GM18498 (cell line): Measurements from ENCODE around the gene TMOD3.

Source experiments
- ATAC-seq: cut with Tn5 transposase; IDR thresholded peaks from one replicate; pipeline ENCODE4 v1.9.1; 2021; ENCODE audit warnings: mild to moderate bottlenecking, moderate library complexity; ENCODE audit not compliant: unreplicated experiment

The TMOD3 gene

GRCh38 chr15:51825698-51826097, 3.8 kb upstream of the TMOD3 start:
- ATAC-seq, result no peak

- no peak for ATAC-seq
Measured at GRCh38 chr15:51828621-51829375, 655 bp upstream of the TMOD3 start.

GRCh38 chr15:51830276-51830806, 888 bp downstream of the TMOD3 start:
- ATAC-seq, result no peak

GRCh38 chr15:51833772-51834171, 4.3 kb downstream of the TMOD3 start:
- no peak for ATAC-seq

GRCh38 chr15:51837792-51838251, 8.4 kb downstream of the TMOD3 start:
- ATAC-seq, result peak; percentile 67

GRCh38 chr15:51838270-51838669, 8.8 kb downstream of the TMOD3 start:
- ATAC-seq, result no peak

GRCh38 chr15:51840692-51841091, 11.2 kb downstream of the TMOD3 start:
- ATAC-seq, result no peak

- ATAC-seq, result no peak
Measured at GRCh38 chr15:51841406-51842040, 12.1 kb downstream of the TMOD3 start.

GRCh38 chr15:51842265-51842664, 12.8 kb downstream of the TMOD3 start:
- ATAC-seq, result no peak

- no peak for ATAC-seq
Measured at GRCh38 chr15:51842852-51843737, 13.6 kb downstream of the TMOD3 start.

GRCh38 chr15:51844747-51845426, 15.4 kb downstream of the TMOD3 start:
- ATAC-seq, result no peak

- no peak for ATAC-seq
Measured at GRCh38 chr15:51846066-51846462, 16.6 kb downstream of the TMOD3 start.

- ATAC-seq, result no peak
Measured at GRCh38 chr15:51846463-51847230, 17.2 kb downstream of the TMOD3 start.

- ATAC-seq, result no peak
Measured at GRCh38 chr15:51848811-51849210, 19.4 kb downstream of the TMOD3 start.

- ATAC-seq, result no peak
Measured at GRCh38 chr15:51849860-51850259, 20.4 kb downstream of the TMOD3 start.

- no peak for ATAC-seq
Measured at GRCh38 chr15:51853998-51854397, 24.5 kb downstream of the TMOD3 start.

- ATAC-seq, result no peak
Measured at GRCh38 chr15:51855612-51856011, 26.2 kb downstream of the TMOD3 start.

- ATAC-seq, result no peak
Measured at GRCh38 chr15:51856714-51857380, 27.4 kb downstream of the TMOD3 start.
